Left cardiac atrium (tissue), 4 donors: Measurements from ENCODE around the gene KIF3B. TPM values are rescaled to one million over a fixed set of nuclear protein-coding genes. Genes with fewer than 3 reads are reported as not detected.
"Not testable (repeated sequence)": the region's sequence is repeated elsewhere in the genome, so short reads cannot be mapped to it uniquely, and the experiment has no call there.

ENCODE experiments used
- ATAC-seq, 2 donors: fragments of 200-7000 bp; cut with Tn5 transposase; one replicate each; pipeline ENCODE4 v1.9.1; 2020; ENCODE audit warnings: mild to moderate bottlenecking in 2 of 2, moderate library complexity in 2 of 2
- DNase-seq: peaks from one replicate; pipeline ENCODE4 v3.0.0-alpha.2; 2020
- intact Hi-C, 2 donors: fragments of 100-400 bp; cut with DNase I; formaldehyde crosslinking; loops; one replicate each; pipeline versions ENCODE4 v1.14.1 to v1.15.1; 2022 to 2023
- total RNA-seq, 2 donors: library from RNA; stranded (reverse); fragmentation: NEBNext Ultra II Directional; extraction: Animal tissue kit (Norgen Biotek cat#: 25700); gene quantifications; one replicate each; pipeline ENCODE4 v1.2.1, GENCODE V29; 2021
- donor health status: DM: no; HTN: yes; CAD: no.
- donor health status: DM: no; HTN: yes; CAD: no; lungs with severe emphysema.
- donor health status: DM: yes; HTN: yes; CAD: no.
- donor health status: Dilated cardiomyopathy.

The KIF3B gene
- total RNA-seq, 2 donors from 2014 or later, result 13.1 to 17.0 TPM

DNA sequence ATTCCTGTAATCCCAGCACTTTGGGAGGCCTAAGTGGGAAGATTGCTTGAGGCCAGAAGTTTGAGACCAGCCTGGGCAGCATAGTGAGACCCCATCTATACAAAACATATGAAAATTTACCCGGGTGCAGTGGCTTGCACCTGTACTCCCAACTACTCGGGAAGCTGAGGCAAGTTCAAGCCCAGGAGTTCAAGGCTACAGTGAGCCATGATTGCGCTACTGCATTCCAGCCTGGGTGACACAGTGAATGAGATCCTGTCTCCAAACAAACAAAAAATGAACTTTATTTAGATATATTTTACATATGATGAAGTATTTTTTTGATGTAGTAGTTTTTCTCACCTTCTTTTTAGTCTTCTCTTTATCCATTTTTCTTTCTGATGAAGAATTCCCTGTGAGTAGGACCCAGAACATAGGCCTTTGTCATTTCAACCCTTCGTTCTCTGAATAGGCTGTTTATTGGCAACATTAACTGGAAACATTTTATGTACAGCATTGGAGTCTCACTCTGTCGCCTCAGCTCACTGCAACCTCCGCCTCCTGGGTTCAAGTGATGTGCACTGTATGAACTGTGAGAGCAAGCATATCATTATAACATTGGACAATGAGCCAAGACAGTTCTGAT, 10.9 kb downstream of the KIF3B start:
- DNase-seq (no peak), ATAC-seq (no peak)
- intact Hi-C loops, result loop anchor here in 1 of 2 donors (10.0 kb wide), 1 partner anchor 46 kb away; no protein-coding TSS in a partner anchor

DNA sequence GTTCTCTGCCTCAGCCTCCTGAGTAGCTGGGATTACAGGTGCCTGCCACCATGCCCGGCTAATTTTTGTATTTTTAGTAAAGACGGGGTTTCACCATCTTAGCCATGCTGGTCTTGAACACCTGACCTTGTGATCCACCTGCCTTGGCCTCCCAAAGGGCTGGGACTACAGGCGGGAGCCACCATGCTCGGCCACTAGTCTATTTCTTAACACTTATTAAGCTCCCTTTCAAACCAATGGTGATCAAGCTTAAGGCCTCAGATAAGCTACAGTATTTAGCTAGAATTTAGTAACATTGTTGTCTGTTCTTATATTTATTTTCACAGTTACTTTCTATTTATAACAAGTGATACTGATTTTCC, 11.8 kb downstream of the KIF3B start:
- intact Hi-C loops, result loop anchor here in 1 of 2 donors (10.0 kb wide), 1 partner anchor 46 kb away; no protein-coding TSS in a partner anchor
- ATAC-seq, DNase-seq: not testable (repeated sequence)

DNA sequence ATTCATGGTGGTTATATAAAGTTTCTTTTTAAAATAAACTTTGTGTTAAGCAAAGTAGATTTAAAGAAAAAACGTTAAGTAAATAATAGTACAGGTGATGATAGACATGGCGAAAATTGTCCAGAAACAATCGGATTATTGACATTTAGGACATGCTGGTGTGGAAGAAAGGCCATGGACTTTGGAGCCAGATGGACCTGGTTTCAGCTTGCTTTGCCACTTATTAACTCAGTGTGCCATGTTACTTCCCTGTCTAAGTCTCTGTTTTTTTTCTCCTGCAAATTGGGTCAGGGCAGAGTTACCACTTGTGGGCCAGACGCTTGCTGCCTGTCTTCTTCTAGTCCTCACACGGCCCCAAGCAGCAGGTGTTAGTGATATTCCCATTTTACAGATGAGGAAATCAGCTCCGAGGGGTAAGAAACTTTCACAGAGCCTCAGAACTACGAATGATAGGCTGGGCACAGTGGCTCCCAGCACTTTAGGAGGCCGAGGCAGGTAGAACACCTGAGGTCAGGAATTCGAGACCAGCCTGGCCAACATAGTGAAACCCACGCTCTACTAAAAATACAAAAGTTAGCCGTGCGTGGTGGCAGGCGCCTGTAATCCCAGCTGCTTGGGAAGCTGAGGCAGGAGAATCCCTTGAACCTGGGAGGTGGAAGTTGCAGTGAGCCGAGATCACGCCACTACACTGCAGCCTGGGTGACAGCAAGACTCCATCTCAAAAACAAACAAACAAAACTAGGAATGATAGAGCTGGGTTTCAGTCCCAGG, 12.4 kb downstream of the KIF3B start:
- ATAC-seq (no peak), DNase-seq (no peak)
- intact Hi-C loops, result loop anchor here in 1 of 2 donors (10.0 kb wide), 1 partner anchor 45 kb away; no protein-coding TSS in a partner anchor

DNA sequence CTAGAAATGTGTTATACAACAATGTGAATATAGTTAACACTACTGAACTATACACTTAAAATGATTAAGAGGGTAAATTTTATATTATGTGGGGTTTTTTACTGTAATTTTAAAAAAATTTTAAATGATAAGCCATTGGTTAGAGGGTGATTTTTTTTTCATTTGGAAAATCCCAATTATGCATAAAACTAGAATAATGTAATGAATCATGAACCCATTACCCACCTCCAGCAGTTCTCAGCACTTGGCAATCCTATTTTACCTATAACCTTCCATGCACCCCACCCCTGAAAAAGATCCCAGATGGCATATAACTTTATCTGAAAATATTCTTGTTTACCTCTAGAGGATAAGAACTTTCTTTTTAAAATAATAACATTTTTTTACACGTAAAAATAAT, 13.7 kb downstream of the KIF3B start:
- ATAC-seq, result no peak
- DNase-seq, result no peak
- intact Hi-C loops, result no loop called here

DNA sequence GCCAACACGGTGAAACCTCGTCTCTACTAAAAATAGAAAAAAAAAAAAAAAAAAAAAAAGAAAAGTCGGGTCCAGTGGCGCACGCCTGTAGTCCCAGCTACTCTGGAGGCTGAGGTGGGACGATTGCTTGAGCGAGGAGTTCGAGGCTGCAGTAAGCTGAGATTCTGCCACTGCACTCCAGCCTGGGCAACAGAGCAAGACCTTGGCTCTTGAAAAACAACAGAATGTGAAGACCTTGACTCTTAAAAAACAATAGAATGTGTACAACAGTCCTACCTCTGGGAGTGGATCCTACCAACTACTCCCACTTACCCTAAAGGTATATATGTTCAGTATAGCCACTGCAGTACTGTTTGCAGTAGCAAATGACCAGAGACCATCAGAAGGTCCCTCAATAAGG, 15.1 kb downstream of the KIF3B start:
- intact Hi-C loops, result no loop called here
- no peak for ATAC-seq
- no peak for DNase-seq

DNA sequence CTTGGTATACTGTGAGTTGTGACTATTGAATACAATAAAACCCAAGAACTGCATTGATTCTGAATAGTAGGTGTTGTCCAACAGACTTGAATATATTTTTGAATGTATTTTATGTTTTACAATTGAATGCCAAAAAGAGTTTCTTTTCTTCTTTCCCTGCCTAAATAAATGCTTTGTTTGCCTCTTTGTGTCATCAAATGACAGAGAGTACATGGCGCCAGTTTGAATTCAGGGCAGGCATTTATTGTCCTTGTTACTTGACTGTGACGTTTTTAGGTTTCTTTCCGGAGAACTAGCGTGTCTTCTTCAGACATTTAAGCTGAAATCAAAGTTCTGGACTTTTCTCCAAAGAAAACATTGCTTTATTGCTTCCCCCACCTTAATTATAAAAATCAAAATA, 16.6 kb downstream of the KIF3B start:
- intact Hi-C loops, result no loop called here
- DNase-seq (no peak), ATAC-seq (no peak)

DNA sequence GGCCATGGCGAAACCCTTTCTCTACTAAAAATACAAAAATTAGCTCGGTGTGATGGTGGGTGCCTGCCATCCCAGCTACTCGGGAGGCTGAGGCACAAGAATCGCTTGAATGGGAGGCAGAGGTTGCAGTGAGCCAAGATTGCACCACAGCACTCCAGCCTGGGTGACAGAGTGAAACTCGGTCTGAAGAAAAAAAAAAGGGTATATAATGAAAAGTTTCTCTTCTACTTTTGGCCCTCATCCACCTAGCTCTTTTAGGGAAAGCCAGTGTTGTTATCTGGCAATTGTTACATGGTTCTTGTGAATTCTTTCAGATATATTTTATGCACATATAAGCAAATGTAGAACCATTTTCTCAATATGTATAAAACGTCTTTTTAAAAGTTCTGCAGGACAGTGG, 19.0 kb downstream of the KIF3B start:
- ATAC-seq, result no peak
- DNase-seq, result no peak
- intact Hi-C loops, result no loop called here

DNA sequence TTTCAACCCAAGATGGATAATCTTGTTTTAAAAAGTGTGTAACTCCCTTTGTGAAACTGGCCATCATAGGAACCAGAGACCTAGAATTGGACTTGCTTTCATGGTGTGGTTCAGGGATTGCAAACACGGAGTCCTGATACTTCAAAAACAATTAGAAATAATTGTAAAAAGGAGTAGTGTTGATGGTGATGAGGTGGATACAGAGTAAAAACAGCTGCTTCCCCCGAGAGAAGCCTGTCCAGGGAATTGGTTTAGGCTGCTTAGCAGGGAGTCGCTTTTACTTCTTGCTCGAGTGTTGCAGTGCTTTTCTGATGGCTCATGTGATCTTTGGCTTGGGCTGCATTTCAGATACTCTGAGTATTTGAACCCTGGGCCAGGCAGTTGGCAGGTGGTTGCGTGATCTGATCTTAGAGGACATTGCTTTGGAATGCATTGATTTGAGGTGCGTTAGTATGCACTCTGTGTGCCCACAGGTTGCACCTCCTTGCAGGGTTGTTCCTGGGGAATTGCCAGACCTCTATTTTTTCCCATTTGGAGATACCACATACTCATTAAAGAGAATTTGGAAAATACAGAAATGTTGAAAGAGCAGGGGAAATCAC, 19.5 kb downstream of the KIF3B start:
- intact Hi-C loops, result no loop called here
- DNase-seq (no peak), ATAC-seq (no peak)

DNA sequence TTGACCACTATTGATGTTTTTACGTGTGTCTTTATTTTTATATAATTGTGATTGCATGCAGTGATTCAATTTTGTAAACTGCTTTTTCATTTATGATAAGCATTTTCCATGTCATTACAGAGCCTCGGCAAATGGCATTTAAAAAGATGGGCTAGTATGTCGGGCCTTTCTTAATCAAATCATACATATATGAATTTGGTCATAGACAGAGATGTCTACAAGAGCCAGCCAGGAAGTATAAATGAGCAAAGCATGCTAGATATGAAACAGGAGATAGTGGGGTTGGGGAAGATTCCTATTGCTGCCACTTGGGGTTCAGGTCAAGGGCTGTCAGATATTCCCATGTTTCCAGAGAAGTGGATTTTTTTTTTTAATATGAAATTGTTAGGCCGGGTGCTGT, 20.0 kb downstream of the KIF3B start:
- intact Hi-C loops, result no loop called here
- DNase-seq, result no peak
- no peak for ATAC-seq

DNA sequence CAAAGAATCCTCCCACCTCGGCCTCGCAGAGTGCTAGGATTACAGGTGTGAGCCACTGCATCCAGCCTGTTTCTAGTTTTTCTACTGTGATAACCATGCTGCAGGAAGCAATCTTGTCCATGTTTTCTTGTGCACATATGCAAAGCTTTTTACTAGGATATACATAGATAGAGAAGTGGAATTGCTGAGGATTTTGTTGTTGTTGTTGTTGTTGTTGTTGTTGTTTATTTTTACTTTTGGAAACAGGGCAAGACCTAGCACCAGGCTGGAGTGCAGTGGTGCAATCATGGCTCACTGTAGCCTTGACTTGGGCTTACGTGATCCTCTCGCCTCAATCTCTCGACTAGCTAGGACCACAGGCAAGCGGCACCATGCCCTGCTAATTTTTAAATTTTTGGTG, 23.2 kb downstream of the KIF3B start:
- intact Hi-C loops, result no loop called here
- ATAC-seq (no peak), DNase-seq (no peak)

DNA sequence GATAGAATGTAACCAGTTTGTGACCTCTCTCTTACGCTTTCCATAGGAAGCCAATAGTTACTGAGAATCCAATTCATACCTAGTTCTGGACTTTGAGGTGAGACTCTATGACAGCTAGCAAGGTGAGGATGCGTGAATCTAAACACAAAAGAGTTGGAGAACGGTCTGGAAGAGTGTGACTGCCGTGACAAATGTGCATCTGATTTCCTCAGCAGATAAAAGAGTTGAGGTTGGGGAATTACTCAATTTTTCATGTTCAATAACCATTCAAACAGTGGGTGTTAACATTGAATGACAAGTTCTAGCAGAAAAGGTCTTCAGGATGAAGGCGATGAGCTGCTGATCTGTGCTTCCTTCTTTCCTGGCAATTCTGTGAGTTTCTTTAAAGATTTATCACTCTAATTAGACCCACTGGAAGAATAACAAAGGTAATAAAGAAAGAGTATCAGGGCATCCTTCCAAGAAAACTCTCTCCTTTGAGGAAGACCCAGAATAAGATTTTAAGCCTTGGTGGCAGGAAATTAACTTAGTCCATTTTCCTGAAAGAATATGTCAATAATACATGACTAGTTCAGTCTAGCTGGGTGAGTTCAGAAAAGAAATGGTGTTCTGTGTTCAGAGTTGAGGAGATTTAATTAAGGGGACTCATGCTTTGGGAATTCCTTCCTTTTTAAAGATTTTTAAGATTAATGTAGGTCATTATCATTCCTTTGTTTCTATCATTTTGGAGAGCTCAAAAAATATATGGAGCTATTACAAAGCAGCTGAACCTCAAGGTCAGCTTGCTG, 24.5 kb downstream of the KIF3B start:
- DNase-seq, result no peak
- ATAC-seq, result no peak
- intact Hi-C loops, result no loop called here

DNA sequence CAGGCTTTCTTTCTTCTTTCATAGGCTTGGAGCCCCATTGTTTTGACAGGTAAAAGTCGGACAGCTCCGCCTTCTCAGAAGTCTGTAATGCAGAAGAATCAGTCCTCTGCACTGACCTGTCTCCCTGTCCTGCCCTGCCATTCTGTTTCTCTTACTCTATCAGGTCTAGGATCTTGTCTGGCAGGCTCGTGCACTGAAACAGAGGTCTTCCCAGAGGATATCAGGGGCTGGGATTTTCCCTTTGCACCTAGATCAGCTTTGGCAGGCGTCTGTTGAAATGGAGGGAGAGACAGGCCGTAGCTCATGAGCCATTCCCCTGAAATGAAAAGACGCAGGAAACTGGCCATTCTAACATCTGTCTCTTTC, 25.0 kb downstream of the KIF3B start:
- DNase-seq (no peak), ATAC-seq (no peak)
- intact Hi-C loops, result no loop called here

DNA sequence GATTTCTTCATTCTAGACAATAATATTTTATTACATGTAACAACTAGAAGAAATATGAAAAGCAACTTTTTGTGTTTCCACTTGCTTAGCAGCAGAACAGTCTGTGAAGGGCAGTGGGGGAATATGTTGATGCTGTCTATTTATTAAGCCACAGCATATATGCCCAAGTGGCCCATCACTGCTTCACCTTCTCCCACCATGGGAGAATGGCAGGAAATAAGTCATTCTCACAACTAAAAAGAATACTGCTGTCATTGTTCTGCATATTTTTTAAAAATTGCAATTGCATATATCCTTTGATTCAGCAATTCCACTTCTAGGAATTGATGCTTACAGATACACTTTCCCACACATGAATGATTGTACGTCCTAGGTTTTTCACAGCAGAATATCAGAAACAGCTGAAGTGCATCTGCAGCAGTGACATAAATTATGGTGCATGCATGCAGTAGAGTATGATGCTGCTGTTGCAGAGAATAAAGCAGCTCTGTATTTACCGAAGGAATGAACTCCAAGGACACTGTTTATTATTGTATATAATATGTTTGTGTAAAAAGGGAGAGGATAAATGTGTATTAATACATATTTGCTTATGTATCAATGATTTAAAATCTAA, 26.8 kb downstream of the KIF3B start:
- intact Hi-C loops, result no loop called here
- DNase-seq (no peak), ATAC-seq (no peak)

DNA sequence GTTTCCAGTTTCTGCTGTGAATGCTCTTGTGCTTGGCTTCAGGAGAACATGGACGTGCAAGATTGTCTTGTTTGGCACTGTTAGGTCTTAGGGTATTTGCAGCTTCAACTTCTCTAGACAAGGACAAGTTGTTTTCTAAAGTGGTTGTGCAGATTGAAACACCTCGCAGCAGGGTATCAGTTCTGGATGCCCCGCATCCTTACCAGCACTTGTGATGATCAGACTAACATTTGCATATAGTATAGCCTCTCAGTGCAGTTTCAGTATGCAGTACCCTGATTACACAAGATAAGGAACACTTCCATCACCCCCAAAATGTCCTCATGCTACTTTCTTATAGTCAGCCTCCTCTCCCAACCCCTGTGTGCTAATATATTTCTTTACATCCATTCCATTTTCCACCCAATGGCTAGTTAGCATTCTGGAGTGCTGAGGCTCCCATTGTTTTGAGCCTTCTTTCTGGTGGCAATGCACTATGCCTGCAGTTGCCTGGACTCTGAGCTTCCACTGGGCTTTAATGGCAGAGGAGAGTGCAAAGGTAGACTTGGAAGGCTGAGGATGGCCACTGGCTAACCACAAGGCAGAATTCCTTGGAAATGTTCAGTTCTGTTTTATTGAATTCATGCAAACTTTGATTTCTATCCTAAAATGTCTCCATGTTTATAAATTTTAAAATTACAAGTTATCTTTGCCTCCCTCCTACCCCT, 35.4 kb downstream of the KIF3B start:
- no peak for ATAC-seq
- intact Hi-C loops, result no loop called here
- no peak for DNase-seq

DNA sequence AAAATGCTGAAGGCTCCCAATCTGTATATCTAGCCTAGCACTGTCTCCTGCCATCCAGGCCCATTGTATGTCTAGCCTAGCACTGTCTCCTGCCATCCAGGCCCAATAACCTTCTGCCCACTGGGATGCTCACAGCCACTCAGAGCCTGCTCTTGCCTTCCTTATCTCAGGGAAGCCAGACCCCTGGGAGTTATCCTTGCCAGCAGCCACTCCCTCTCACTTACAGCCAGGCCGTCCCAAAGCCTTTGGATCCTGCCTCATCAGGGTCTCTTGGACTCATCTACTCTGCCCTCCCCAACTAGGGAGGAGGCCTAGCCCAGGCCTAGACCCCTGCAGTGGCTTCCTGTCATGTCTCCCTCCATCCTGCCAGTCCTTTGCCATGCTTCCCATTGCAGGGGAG, 37.3 kb downstream of the KIF3B start:
- DNase-seq (peak; percentile 29), ATAC-seq (peak in 1 of 2 donors; percentile 41)
- intact Hi-C loops, result no loop called here

DNA sequence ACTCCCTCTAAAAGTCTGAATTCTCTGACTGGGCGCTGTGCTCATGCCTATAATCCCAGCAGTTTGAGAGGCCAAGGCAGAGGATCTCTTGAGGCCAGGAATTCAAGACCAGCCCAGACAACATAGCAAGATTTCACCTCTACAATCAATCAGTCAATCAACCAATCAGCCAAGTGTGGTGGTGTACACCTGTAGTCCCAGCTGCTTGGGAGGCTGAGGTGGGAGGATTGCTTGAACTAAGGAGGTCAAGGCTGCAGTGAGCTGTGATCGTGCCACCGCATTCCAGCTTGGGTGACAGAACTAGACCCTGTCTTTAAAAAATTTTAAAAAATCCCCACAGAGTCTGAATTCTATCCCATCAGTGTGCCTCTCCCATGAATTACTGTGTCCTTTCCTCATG, 37.9 kb downstream of the KIF3B start:
- no peak for ATAC-seq
- no peak for DNase-seq
- intact Hi-C loops, result no loop called here

DNA sequence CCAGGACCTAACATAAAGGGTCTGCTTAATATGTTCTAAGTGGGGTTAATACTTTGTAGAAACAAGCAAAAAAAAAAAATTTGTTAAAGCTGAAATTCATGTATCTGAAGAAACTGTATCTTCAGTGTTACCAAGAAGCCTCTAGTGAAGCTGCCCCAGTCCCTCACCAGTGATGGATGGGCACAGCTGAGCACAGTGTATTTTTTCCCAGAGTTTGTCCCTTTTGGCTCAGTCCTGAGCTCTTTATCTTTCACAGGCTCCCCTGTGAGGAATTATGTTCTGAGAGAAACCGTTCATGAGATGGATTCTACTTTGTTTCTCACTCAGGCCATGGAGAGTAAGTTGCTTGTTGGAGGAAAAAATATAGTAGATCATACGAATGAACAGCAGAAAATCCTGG, 38.4 kb downstream of the KIF3B start:
- ATAC-seq, result no peak
- intact Hi-C loops, result no loop called here
- no peak for DNase-seq

DNA sequence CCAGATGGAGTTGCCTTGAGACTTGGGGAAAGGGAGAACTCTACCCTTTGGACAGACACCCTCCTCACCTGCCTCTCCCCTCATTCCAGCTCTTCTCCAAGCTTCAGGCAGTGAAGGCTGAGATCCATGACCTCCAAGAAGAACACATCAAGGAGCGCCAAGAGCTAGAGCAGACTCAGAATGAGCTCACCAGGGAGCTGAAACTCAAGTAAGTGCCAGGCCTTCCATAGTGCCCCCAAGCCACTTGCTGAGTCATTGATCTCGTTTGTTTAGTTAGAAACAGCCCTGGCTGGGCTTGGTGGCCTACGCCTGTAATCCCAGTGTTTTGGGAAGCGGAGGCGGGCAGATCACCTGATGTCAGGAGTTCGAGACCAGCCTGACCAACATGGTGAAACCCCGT, 39.2 kb downstream of the KIF3B start:
- no peak for DNase-seq
- intact Hi-C loops, result no loop called here
- ATAC-seq, result no peak

DNA sequence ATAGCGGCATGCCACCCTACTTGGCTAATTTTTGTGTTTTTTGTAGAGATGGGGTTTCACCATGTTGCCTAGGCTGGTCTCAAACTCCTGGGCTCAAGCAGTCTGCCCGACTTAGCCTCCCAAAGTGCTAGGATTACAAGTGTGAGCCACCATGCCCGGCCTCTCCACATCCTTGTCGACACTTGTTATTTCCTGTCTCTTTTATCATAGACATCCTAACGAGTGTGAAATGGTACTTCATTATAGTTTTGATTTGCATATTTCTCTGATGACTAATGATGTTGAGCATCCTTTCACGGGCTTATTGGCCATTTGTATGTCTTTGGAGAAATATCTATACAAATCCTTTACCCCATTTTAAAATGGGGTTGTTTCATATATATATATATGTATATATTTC, 41.6 kb downstream of the KIF3B start:
- DNase-seq (no peak), ATAC-seq (no peak)
- intact Hi-C loops, result no loop called here
